K562 (cell line): ENCODE results near the gene B3GNT7. TPM values are rescaled to one million over a fixed set of nuclear protein-coding genes. Genes with fewer than 3 reads are reported as not detected.

Experiments
- ATAC-seq: fragments of 200-7000 bp; cut with Tn5 transposase; 3 replicates; pipeline ENCODE4 v1.9.1; 2020; ENCODE audit warnings: moderate library complexity
- BruUV-seq: library from RNA; stranded (reverse); fragments of 400-500 nt; replicated peaks from 2 replicates; lab custom pipeline; 2021; lab: Mats Ljungman, UMichigan
- CTCF ChIA-PET: fragments of 300-600 bp; formaldehyde crosslinking; extraction: SDS; loops from one replicate; lab custom pipeline; 2021; ENCODE audit warnings: low intra/inter-chr PET ratio; lab: Yijun Ruan, JAX
- POLR2A ChIA-PET: fragments of 300-600, 350-650 bp; sonication (Branson Sonifier 250); formaldehyde crosslinking; extraction: SDS; loops from one replicate; lab custom pipeline; 2021; ENCODE audit warnings: antibody characterized with exemption, inconsistent platforms; lab: Yijun Ruan, JAX
- DNase-seq, 4 experiments: peaks; one replicate each; pipeline versions ENCODE4 v3.0.0 to v3.0.0-alpha.2; 2011 to 2018; ENCODE audit warnings: low spot score in 3 of 4, mixed read lengths in 3 of 4; ENCODE audit errors: extremely low read depth in 1 of 4
- FAIRE-seq: peaks from 2 replicates; lab custom pipeline; 2011; peaks lifted over from hg19 to GRCh38; lab: Jason Lieb, UNC
- H2AFZ ChIP-seq: 2 replicates; pipeline ENCODE4 v1.6.0; 2011; ENCODE audit warnings: low read depth, low read length, control low read depth, inconsistent platforms
- H3K27ac ChIP-seq: fragments of 200-600 bp; 3 replicates; pipeline ENCODE4 v1.8.0; 2011; ENCODE audit warnings: low read depth, mild to moderate bottlenecking, control low read depth, inconsistent platforms, low read length, moderate library complexity, mixed read lengths; ENCODE audit errors: extremely low read depth
- H3K27me3 ChIP-seq, 2 experiments: fragments of 300-600 bp in 1 of 2; 2 replicates in 1 of 2; 3 replicates in 1 of 2; pipeline versions ENCODE4 v1.6.0 to v1.8.0; 2011; ENCODE audit warnings: inconsistent platforms in 2 of 2, low read length in 2 of 2, mild to moderate bottlenecking in 1 of 2, mixed read lengths in 1 of 2, moderate library complexity in 1 of 2; ENCODE audit not compliant: control insufficient read depth in 2 of 2, insufficient read depth in 2 of 2
- H3K36me3 ChIP-seq: fragments of 300-600 bp; 3 replicates; pipeline ENCODE4 v1.8.0; 2011; ENCODE audit warnings: mild to moderate bottlenecking, low read length, inconsistent platforms; ENCODE audit not compliant: control insufficient read depth, insufficient read depth
- H3K4me1 ChIP-seq, 2 experiments: fragments of 200-600 bp in 1 of 2; replicated peaks in 1 of 2; 2 replicates in 1 of 2; 3 replicates in 1 of 2; pipeline versions ENCODE4 v1.5.1 to v1.8.0; 2011; ENCODE audit warnings: inconsistent platforms in 2 of 2, low read length in 2 of 2, mild to moderate bottlenecking in 1 of 2, mixed read lengths in 1 of 2, moderate library complexity in 1 of 2; ENCODE audit not compliant: control insufficient read depth in 2 of 2, insufficient read depth in 2 of 2
- H3K4me2 ChIP-seq: 2 replicates; pipeline ENCODE4 v1.6.1; 2011; ENCODE audit warnings: low read length, control low read depth, inconsistent platforms, mixed read lengths; ENCODE audit not compliant: insufficient read depth
- H3K4me3 ChIP-seq: fragments of 200-600 bp; sonication (generic), shearing (Covaris generic); 2 replicates; pipeline ENCODE4 v1.5.1; 2016; ENCODE audit warnings: control low read depth, inconsistent platforms
- H3K79me2 ChIP-seq: fragments of 200-600 bp; 3 replicates; pipeline ENCODE4 v1.8.0; 2011; ENCODE audit warnings: low read length, inconsistent platforms; ENCODE audit not compliant: control insufficient read depth, insufficient read depth
- H3K9ac ChIP-seq, 2 experiments: 2 replicates each; pipeline versions ENCODE4 v1.6.0 to v1.6.1; 2011; ENCODE audit warnings: low read depth in 2 of 2, low read length in 2 of 2, control low read depth in 1 of 2, inconsistent platforms in 1 of 2, mild to moderate bottlenecking in 1 of 2, mixed read lengths in 1 of 2; ENCODE audit not compliant: insufficient read depth in 1 of 2
- H3K9me1 ChIP-seq: one replicate; pipeline ENCODE4 v1.6.0; 2011; ENCODE audit warnings: inconsistent platforms, mild to moderate bottlenecking, low read length, moderate library complexity; ENCODE audit not compliant: control insufficient read depth, insufficient read depth
- H3K9me3 ChIP-seq: replicated peaks from 2 replicates; pipeline ENCODE4 v1.5.1; 2011; ENCODE audit warnings: low read depth, low read length, inconsistent platforms; ENCODE audit not compliant: control insufficient read depth, insufficient read depth
- H4K20me1 ChIP-seq: replicated peaks from 2 replicates; pipeline ENCODE4 v1.6.1; 2011; ENCODE audit warnings: low read length, inconsistent platforms, mixed read lengths; ENCODE audit not compliant: control insufficient read depth, insufficient read depth
- ARID1B ChIP-seq: fragments of 450-650 bp; IDR thresholded peaks from 2 replicates; pipeline ENCODE4 v1.6.1; 2016; ENCODE audit warnings: antibody characterized with exemption, mild to moderate bottlenecking, inconsistent platforms
- CBFA2T3 ChIP-seq: fragments of 450-650 bp; IDR thresholded peaks from 2 replicates; pipeline ENCODE4 v1.6.1; 2017
- GATAD2A ChIP-seq: fragments of 450-650 bp; IDR thresholded peaks from 2 replicates; pipeline ENCODE4 v1.6.1; 2017
- HIVEP1 ChIP-seq: fragments of 250-450 bp; sonication (Bioruptor Pico); IDR thresholded peaks from 2 replicates; pipeline ENCODE4 v1.4.0; 2020; ENCODE audit warnings: mild to moderate bottlenecking
- KHSRP ChIP-seq: fragments of 450-650 bp; IDR thresholded peaks from 2 replicates; pipeline ENCODE4 v1.6.1; 2017
- NFE2L1 ChIP-seq: fragments of 450-650 bp; IDR thresholded peaks from 2 replicates; pipeline ENCODE4 v1.6.1; 2016; ENCODE audit warnings: missing genetic modification characterization, low read depth, mild to moderate bottlenecking, missing compliant biosample characterization, moderate library complexity, borderline replicate concordance
- SMAD3 ChIP-seq: fragments of 450-650 bp; formaldehyde crosslinking; conservative IDR thresholded peaks from 2 replicates; pipeline ENCODE4 v1.4.0; 2020; ENCODE audit warnings: mild to moderate bottlenecking
- TAF9B ChIP-seq: fragments of 450-650 bp; IDR thresholded peaks from 2 replicates; pipeline ENCODE4 v1.6.1; 2018; ENCODE audit warnings: mild to moderate bottlenecking; ENCODE audit not compliant: partially characterized antibody
- TAL1 ChIP-seq: fragments of 450-650 bp; IDR thresholded peaks from 2 replicates; pipeline ENCODE4 v1.6.1; 2016; ENCODE audit warnings: mild to moderate bottlenecking
- TCF3 ChIP-seq: sonication (generic); formaldehyde crosslinking; IDR thresholded peaks from 2 replicates; pipeline ENCODE4 v1.4.0; 2020; ENCODE audit warnings: mild to moderate bottlenecking, missing genetic modification reagents
- ZNF696 ChIP-seq: fragments of 250-450 bp; sonication (Bioruptor Pico); conservative IDR thresholded peaks from 2 replicates; pipeline ENCODE4 v1.4.0; 2020; ENCODE audit warnings: mild to moderate bottlenecking, moderate library complexity
- WGBS: fragments of 100-300 bp; shearing (Covaris generic); methylation state at CpG from one replicate; pipeline ENCODE4 v1.1.6; 2016; ENCODE audit warnings: low coverage, mixed read lengths; ENCODE audit not compliant: insufficient coverage; ENCODE audit errors: missing lambda C conversion rate; 5-methylcytosine and 5-hydroxymethylcytosine counted together
- in situ Hi-C: fragments of 300-500 bp; cut with MboI; formaldehyde crosslinking; loops from 4 replicates; pipeline ENCODE4 v1.15.0; 2018; ENCODE audit warnings: inconsistent platforms, mixed read lengths
- intact Hi-C: fragments of 100-400 bp; cut with micrococcal nuclease; formaldehyde crosslinking; loops from 2 replicates; pipeline ENCODE4 v1.14.2; 2022
- polyA plus RNA-seq, 8 experiments: library from polyadenylated mRNA; depleted of rRNA in 4 of 8; stranded (reverse) in 5 of 8; unstranded in 3 of 8; fragments of >200 nt; fragmentation: Nextera tagmentation in 2 of 8; fragmentation: Illumina TruSeq in 1 of 8; extraction: Ambion mirVana in 2 of 8; extraction: Trizol in 1 of 8; gene quantifications; 2 replicates each; pipeline versions ENCODE4 v1.2.1 to v1.2.3, GENCODE V29; 2011 to 2014; ENCODE audit warnings: inconsistent platforms in 1 of 8, missing spikeins in 1 of 8
- total RNA-seq, 7 experiments: library from RNA; depleted of rRNA in 6 of 7; stranded (reverse); fragments of >200 nt in 6 of 7; fragmentation: Illumina TruSeq in 2 of 7; extraction: Trizol in 2 of 7; gene quantifications; 2 replicates each; pipeline versions ENCODE4 v1.2.1 to v1.2.3, GENCODE V29; 2011 to 2021; ENCODE audit warnings: low replicate concordance in 1 of 7
- TF ChIP-seq, protein P1 (sequence below): fragments of 250-450 bp; sonication (Bioruptor Pico); IDR thresholded peaks from 2 replicates; pipeline ENCODE4 v1.8.0; 2022; ENCODE audit warnings: inconsistent platforms, mild to moderate bottlenecking, moderate library complexity, borderline replicate concordance

Gene B3GNT7
- total and polyA plus RNA-seq, 9 of the 15 experiments (the other 6 are each of a cell fraction or from before 2014, with no cell fraction given), result 0.20 TPM; not detected in 8

DNA sequence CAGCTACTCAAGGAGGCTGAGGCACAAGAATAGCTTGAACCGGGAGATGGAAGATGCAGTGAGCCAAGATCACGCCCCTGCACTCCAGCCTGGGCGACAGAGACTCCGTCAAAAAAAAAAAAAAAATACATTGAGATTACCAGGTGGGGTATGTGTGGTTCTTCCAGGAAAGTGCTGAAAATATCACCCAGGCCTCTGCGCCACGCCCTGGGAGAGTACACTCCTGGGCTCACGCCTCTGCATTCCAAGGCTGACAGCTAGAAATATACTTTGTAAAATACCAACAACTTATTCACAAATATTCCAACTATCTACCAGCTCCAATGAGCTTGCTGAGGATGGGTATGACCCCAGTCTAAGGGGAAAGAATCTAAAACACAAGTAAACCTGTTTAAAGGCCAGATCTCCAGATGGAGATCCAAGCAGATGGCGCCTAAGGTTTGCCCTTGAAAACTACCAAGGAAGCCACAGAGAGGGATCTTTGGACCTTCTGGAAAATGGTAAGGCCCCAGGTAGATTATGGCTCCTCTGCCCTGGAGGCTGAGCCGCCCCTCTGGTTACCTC, 21.6 kb upstream of the B3GNT7 start:
- H3K9ac ChIP-seq, result no peak overlapping the region
- DNase-seq (peak in 2 of 4 experiments; percentile 35 to 48), FAIRE-seq (no peak)
- intact Hi-C loops, result no loop called here
- in situ Hi-C loops, result no loop called here
- peaks cover 0 to 19% of the 10 kb centered on the region in 2 experiments; a peak in 2 of 5 replicates for H3K27me3 ChIP-seq
- no peaks in the 10 kb centered on the region for H3K79me2 ChIP-seq
- H3K9me1 ChIP-seq, result no peaks in the 10 kb centered on the region
- no peaks in the 10 kb centered on the region for H3K9me3 ChIP-seq
- peaks cover 13 to 14% of the 10 kb centered on the region in 2 experiments; a peak in 4 of 5 replicates for H3K4me1 ChIP-seq
- CTCF ChIA-PET, result interaction anchor here (0.6 kb wide), 1 partner anchor 659 kb away, joined by 9 read pairs; no protein-coding TSS in a partner anchor
- H3K27ac ChIP-seq, result no peak overlapping the region
- WGBS, result 4% methylated on average over 9 of the region's 9 CpGs
- no peaks in the 10 kb centered on the region for H3K36me3 ChIP-seq
- H2AFZ ChIP-seq, result no peak overlapping the region; the same call in 1 of the 2 replicates
- no peaks in the 10 kb centered on the region for H4K20me1 ChIP-seq
- H3K4me2 ChIP-seq, result no peak overlapping the region; the same call in 1 of the 2 replicates
- no peak overlapping the region for H3K4me3 ChIP-seq
- TF ChIP-seq TAF9B (no peak), ARID1B (peak; percentile 34; the same call in 1 of the 2 replicates), TCF3 (peak; percentile 67), KHSRP (no peak)
- TF ChIP-seq, all 486 proteins: peak for 2
- BruUV-seq, result no TSS peak
- ATAC-seq, result peak; percentile 65
- POLR2A ChIA-PET, result interaction anchor here (0.6 to 1.4 kb wide), 2 partner anchors 90 to 255 kb away, joined by 3 to 4 read pairs; partner anchors contain the start of gene NCL

DNA sequence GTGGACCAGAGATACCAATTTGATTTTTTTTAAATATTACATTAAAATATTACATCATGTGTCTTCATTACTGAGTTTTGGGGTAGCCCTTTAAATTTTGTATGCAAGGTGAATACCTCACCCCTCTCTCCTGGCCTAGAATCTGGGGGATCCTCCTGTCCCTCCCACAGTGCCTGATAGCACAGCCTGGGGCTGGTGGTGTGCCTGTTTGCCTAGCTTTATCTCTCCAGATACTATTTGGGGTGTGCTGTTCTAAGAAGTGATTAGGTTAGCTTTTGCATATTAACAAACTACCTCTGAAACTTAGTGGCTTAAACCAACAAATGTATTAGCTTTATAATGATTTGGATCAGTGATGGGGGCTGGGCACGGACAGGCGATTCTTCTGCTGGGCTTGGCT, 20.7 kb upstream of the B3GNT7 start:
- no peak for FAIRE-seq
- no peaks in the 10 kb centered on the region for H3K9me3 ChIP-seq
- WGBS, result no CpG with 5 or more reads among the region's 2 CpGs
- BruUV-seq, result no TSS peak
- 0 out of 2 replicates have a peak, but pooled peaks have one; percentile 16 for TF ChIP-seq TCF3
- TF ChIP-seq CBFA2T3, result peak; percentile 25
- no peak for TF ChIP-seq NFE2L1 (tag)
- no peak for TF ChIP-seq HIVEP1 (CRISPR knock-in tag)
- TF ChIP-seq ZNF696 (CRISPR knock-in tag), result no peak
- TF ChIP-seq, protein P1, sequence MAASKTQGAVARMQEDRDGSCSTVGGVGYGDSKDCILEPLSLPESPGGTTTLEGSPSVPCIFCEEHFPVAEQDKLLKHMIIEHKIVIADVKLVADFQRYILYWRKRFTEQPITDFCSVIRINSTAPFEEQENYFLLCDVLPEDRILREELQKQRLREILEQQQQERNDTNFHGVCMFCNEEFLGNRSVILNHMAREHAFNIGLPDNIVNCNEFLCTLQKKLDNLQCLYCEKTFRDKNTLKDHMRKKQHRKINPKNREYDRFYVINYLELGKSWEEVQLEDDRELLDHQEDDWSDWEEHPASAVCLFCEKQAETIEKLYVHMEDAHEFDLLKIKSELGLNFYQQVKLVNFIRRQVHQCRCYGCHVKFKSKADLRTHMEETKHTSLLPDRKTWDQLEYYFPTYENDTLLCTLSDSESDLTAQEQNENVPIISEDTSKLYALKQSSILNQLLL (CRISPR knock-in tag), result no peak
- no peak for TF ChIP-seq SMAD3 (CRISPR knock-in tag)
- no peak for TF ChIP-seq GATAD2A
- no peak for TF ChIP-seq TAL1
- no peak overlapping the region for H3K27ac ChIP-seq
- no peaks in the 10 kb centered on the region for H3K36me3 ChIP-seq
- no peak overlapping the region for H2AFZ ChIP-seq
- H3K9me1 ChIP-seq, result no peaks in the 10 kb centered on the region
- H3K4me2 ChIP-seq, result peak overlapping the region; percentile 12
- ATAC-seq, result no peak
- in situ Hi-C loops, result no loop called here
- no peak overlapping the region for H3K4me3 ChIP-seq
- no peaks in the 10 kb centered on the region for H3K79me2 ChIP-seq
- intact Hi-C loops, result no loop called here
- ChIA-PET POLR2A (interaction anchor here (0.9 kb wide), 1 partner anchor 15 kb away, joined by 3 read pairs; no protein-coding TSS in a partner anchor), CTCF (no interaction called here)
- H3K9ac ChIP-seq, result no peak overlapping the region
- peaks cover 12 to 14% of the 10 kb centered on the region in 2 experiments; a peak in 4 of 5 replicates for H3K4me1 ChIP-seq
- H4K20me1 ChIP-seq, result no peaks in the 10 kb centered on the region
- peak in 2 of 4 experiments; percentile 35 to 38 for DNase-seq
- peaks cover 0 to 19% of the 10 kb centered on the region in 2 experiments; a peak in 2 of 5 replicates for H3K27me3 ChIP-seq
